Liver (tissue), 5 donors: ENCODE measurements around the gene INHBC. TPM values are rescaled to one million over a fixed set of nuclear protein-coding genes. Genes with fewer than 3 reads are reported as not detected.

ENCODE experiments used
- polyA plus RNA-seq, 2 donors: library from polyadenylated mRNA; stranded (reverse) in 1 of 2; unstranded in 1 of 2; fragments of 200-250 nt in 1 of 2; fragments of >200 nt in 1 of 2; fragmentation: Nextera tagmentation in 1 of 2; extraction: Ambion mirVana in 1 of 2; gene quantifications; one replicate each; pipeline versions ENCODE4 v1.2.1 to v1.2.3, GENCODE V29; 2013 to 2015
- small RNA-seq: library from RNA; depleted of rRNA; stranded (forward); fragments of <200 nt; gene quantifications from one replicate; pipeline ENCODE3, GENCODE V24; 2014
- total RNA-seq, 2 donors: library from RNA; depleted of rRNA; stranded (reverse); fragments of >200 nt; gene quantifications; one replicate each; pipeline ENCODE4 v1.2.3, GENCODE V29; 2014
- donor health status: healthy.
- donor health status: healthy.
- donor health status: healthy.

The INHBC gene
- total and polyA plus RNA-seq, 4 donors, result 2.8 to 134 (median 86.7) TPM

Small RNA genes lying within 50 kb of the gene (small RNA-seq; reads per million reads assigned to genes)
- gene RNU6-879P, result not detected

Other genes with a start within 250 kb of the INHBC start
- not detected for gene NXPH4, start 218.0 kb upstream of the INHBC start, total RNA-seq
- under 1 TPM in 1 of 2 donors, not detected in 1; 0.15 TPM for gene NXPH4, start 218.0 kb upstream of the INHBC start, polyA plus RNA-seq
- 100 to 1,000 TPM in 1 of 2 donors, 10 to 100 TPM in 1; 66.7 to 236 TPM for gene SHMT2, start 205.1 kb upstream of the INHBC start, total RNA-seq
- gene SHMT2, start 205.1 kb upstream of the INHBC start, polyA plus RNA-seq, result 100 to 1,000 TPM; 121 to 276 TPM
- 1 to 10 TPM in 1 of 2 donors, under 1 TPM in 1; 0.84 to 1.1 TPM for gene STAC3, start 183.6 kb upstream of the INHBC start, total RNA-seq
- 1 to 10 TPM in 1 of 2 donors, under 1 TPM in 1; 0.19 to 1.3 TPM for gene STAC3, start 183.6 kb upstream of the INHBC start, polyA plus RNA-seq
- gene R3HDM2, start 3.7 kb upstream of the INHBC start, total RNA-seq, result 10 to 100 TPM in 1 of 2 donors, 1 to 10 TPM in 1; 7.4 to 28.9 TPM
- 10 to 100 TPM; 11.2 to 19.0 TPM for gene R3HDM2, start 3.7 kb upstream of the INHBC start, polyA plus RNA-seq
- gene INHBE, start 20.5 kb downstream of the INHBC start, total RNA-seq, result 100 to 1,000 TPM in 1 of 2 donors, 10 to 100 TPM in 1; 17.6 to 181 TPM
- gene INHBE, start 20.5 kb downstream of the INHBC start, polyA plus RNA-seq, result 100 to 1,000 TPM in 1 of 2 donors, 10 to 100 TPM in 1; 82.5 to 137 TPM
- gene GLI1, start 25.0 kb downstream of the INHBC start, total RNA-seq, result under 1 TPM; 0.09 to 0.25 TPM
- gene GLI1, start 25.0 kb downstream of the INHBC start, polyA plus RNA-seq, result under 1 TPM; 0.23 to 0.44 TPM
- gene ARHGAP9, start 45.1 kb downstream of the INHBC start, total RNA-seq, result 10 to 100 TPM in 1 of 2 donors, 1 to 10 TPM in 1; 7.7 to 12.0 TPM
- gene ARHGAP9, start 45.1 kb downstream of the INHBC start, polyA plus RNA-seq, result 1 to 10 TPM; 3.0 to 6.5 TPM
- 10 to 100 TPM; 45.0 to 83.3 TPM for gene MARS1, start 53.3 kb downstream of the INHBC start, total RNA-seq
- 10 to 100 TPM; 43.9 to 66.9 TPM for gene MARS1, start 53.3 kb downstream of the INHBC start, polyA plus RNA-seq
- gene DDIT3, start 85.7 kb downstream of the INHBC start, total RNA-seq, result 10 to 100 TPM in 1 of 2 donors, 1 to 10 TPM in 1; 4.7 to 12.6 TPM
- 10 to 100 TPM; 19.9 to 30.2 TPM for gene DDIT3, start 85.7 kb downstream of the INHBC start, polyA plus RNA-seq
- 10 to 100 TPM in 1 of 2 donors, 1 to 10 TPM in 1; 9.9 to 20.2 TPM for gene MBD6, start 88.0 kb downstream of the INHBC start, total RNA-seq
- 10 to 100 TPM; 14.7 to 15.1 TPM for gene MBD6, start 88.0 kb downstream of the INHBC start, polyA plus RNA-seq
- 10 to 100 TPM; 28.5 to 33.2 TPM for gene DCTN2, start 112.4 kb downstream of the INHBC start, total RNA-seq
- 10 to 100 TPM; 29.2 to 66.6 TPM for gene DCTN2, start 112.4 kb downstream of the INHBC start, polyA plus RNA-seq
- gene KIF5A, start 115.3 kb downstream of the INHBC start, total RNA-seq, result under 1 TPM in 1 of 2 donors, not detected in 1; 0.42 TPM
- under 1 TPM in 1 of 2 donors, not detected in 1; 0.01 TPM for gene KIF5A, start 115.3 kb downstream of the INHBC start, polyA plus RNA-seq
- 10 to 100 TPM in 1 of 2 donors, 1 to 10 TPM in 1; 6.5 to 11.9 TPM for gene PIP4K2C, start 156.4 kb downstream of the INHBC start, total RNA-seq
- gene PIP4K2C, start 156.4 kb downstream of the INHBC start, polyA plus RNA-seq, result 10 to 100 TPM in 1 of 2 donors, 1 to 10 TPM in 1; 7.1 to 11.7 TPM
- gene DTX3, start 170.0 kb downstream of the INHBC start, total RNA-seq, result 1 to 10 TPM; 1.1 to 3.2 TPM
- 1 to 10 TPM; 1.1 to 1.7 TPM for gene DTX3, start 170.0 kb downstream of the INHBC start, polyA plus RNA-seq
- gene ARHGEF25, start 176.7 kb downstream of the INHBC start, total RNA-seq, result 1 to 10 TPM; 2.0 to 2.3 TPM
- gene ARHGEF25, start 176.7 kb downstream of the INHBC start, polyA plus RNA-seq, result 1 to 10 TPM in 1 of 2 donors, under 1 TPM in 1; 0.57 to 1.8 TPM
- under 1 TPM in 1 of 2 donors, not detected in 1; 0.25 TPM for gene B4GALNT1, start 198.4 kb downstream of the INHBC start, total RNA-seq
- gene B4GALNT1, start 198.4 kb downstream of the INHBC start, polyA plus RNA-seq, result under 1 TPM; 0.11 to 0.30 TPM